GM06990 (cell line): Measurements from ENCODE around the gene NPBWR2.
A peak's percentile ranks its signal among the peaks of the same experiment; 100 is the strongest.

ENCODE experiments used
- DNase-seq: peaks from one replicate; pipeline ENCODE4 v3.0.0-alpha.2; 2011; ENCODE audit not compliant: insufficient read length; ENCODE audit errors: extremely low read depth
- H3K27me3 ChIP-seq: replicated peaks from 2 replicates; pipeline ENCODE4 v1.6.0; 2011; ENCODE audit warnings: low read length; ENCODE audit not compliant: control insufficient read depth, insufficient read depth
- H3K36me3 ChIP-seq: 2 replicates; pipeline ENCODE4 v1.5.1; 2011; ENCODE audit warnings: low read length; ENCODE audit not compliant: control insufficient read depth, insufficient read depth
- H3K4me3 ChIP-seq: replicated peaks from 2 replicates; pipeline ENCODE4 v1.5.1; 2011; ENCODE audit warnings: low read depth, mild to moderate bottlenecking, control low read depth, low read length
- TF ChIP-seq, protein P1 (sequence below): IDR thresholded peaks from 2 replicates; pipeline ENCODE4 v1.5.1; 2011; ENCODE audit warnings: low read length, control low read depth, mild to moderate bottlenecking, inconsistent platforms; ENCODE audit not compliant: insufficient read depth, poor library complexity, severe bottlenecking

NPBWR2 gene

DNA sequence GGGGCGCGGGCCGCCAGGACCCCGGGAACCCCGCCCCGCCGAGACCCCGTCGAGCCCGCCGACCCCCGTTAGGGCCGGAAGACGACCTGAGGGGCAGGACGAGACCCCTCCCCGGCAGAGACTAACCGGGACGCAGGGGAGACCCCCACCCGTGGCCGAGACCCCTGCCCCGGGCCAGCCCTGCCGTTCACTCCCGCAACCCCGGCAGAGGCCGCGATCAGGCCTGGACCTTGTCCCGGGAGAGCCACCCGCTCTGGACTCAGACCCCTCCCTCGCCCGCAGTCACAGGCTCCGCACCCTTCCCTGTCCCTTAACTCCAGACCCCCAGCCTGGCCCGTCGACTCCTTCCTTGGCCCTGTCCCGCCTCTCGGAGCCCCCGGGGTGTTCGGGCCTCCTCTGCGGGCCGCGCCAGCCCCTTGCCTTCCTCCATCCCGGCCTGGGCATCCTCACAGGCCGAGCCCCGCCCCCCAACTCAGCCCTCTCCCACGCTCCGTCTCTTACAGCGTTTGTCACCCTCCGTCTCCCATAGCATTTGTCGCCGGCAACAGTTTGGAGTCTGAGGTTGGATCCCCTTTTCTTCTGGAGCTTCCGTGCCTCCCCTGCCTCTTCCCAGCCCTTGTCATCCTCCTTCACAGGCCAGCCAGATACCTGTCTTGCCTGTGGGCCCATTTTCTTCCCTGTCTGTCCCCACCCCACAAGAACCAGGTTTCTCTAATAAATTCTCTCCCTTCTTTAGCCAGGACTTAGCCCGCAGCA, 43.8 kb downstream of the NPBWR2 start:
- no peaks in the 10 kb centered on the region for H3K36me3 ChIP-seq
- DNase-seq, result no peak
- no peaks in the 10 kb centered on the region for H3K27me3 ChIP-seq
- TF ChIP-seq, protein P1, sequence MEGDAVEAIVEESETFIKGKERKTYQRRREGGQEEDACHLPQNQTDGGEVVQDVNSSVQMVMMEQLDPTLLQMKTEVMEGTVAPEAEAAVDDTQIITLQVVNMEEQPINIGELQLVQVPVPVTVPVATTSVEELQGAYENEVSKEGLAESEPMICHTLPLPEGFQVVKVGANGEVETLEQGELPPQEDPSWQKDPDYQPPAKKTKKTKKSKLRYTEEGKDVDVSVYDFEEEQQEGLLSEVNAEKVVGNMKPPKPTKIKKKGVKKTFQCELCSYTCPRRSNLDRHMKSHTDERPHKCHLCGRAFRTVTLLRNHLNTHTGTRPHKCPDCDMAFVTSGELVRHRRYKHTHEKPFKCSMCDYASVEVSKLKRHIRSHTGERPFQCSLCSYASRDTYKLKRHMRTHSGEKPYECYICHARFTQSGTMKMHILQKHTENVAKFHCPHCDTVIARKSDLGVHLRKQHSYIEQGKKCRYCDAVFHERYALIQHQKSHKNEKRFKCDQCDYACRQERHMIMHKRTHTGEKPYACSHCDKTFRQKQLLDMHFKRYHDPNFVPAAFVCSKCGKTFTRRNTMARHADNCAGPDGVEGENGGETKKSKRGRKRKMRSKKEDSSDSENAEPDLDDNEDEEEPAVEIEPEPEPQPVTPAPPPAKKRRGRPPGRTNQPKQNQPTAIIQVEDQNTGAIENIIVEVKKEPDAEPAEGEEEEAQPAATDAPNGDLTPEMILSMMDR, result no peak
- peak overlapping the region; percentile 79 for H3K4me3 ChIP-seq

DNA sequence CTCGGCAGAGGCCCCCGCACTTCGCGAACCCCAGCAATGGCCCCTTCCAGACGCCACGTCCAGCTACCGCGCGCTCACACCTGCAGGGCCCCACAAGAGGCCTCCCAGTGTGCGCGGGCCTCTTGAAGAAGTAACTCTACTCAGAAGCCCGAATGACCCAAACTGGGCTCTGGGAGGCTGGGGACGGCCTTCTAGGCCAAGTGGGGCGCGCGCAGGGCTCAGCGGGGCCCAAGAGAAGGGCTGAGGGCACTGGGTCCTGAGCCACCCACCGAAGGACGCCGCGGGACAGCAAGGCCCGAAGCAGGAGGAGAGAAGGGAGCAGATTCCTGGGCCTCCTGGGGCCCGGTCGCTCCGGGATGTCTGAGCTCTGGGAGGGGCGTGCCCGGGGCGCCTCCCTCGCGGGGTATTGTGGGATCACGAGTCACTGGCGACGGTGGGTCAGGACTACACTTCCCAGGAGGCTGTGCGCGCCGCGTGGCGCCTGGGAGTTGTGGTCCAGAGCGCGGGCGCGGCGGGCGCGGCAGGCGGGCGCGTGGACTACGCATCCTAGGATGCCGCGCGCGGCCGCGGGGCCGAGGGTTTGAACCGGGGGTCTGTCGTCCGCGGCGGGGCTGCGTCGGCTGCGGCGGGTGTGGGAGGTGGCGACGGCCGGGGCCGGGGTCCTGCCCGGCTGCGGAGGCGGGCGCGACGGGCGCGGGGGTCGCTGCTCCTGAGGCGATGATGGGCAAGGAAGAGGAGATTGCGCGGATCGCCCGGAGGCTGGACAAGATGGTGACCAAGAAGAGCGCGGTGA, 44.6 kb downstream of the NPBWR2 start, which contains the start of gene TCEA2:
Gene TCEA2, plus strand, starts transcription at position 603 of the 793 bp plus-strand sequence. Its CDS starts 115 bp downstream, at position 718.
- TF ChIP-seq, protein P1, result no peak
- peak within 1 kb of the TSS; percentile 79 for H3K4me3 ChIP-seq
- H3K27me3 ChIP-seq, result no peaks in the 10 kb centered on the region
- no peaks in the 10 kb centered on the region for H3K36me3 ChIP-seq
- DNase-seq, result peak; percentile 91

DNA sequence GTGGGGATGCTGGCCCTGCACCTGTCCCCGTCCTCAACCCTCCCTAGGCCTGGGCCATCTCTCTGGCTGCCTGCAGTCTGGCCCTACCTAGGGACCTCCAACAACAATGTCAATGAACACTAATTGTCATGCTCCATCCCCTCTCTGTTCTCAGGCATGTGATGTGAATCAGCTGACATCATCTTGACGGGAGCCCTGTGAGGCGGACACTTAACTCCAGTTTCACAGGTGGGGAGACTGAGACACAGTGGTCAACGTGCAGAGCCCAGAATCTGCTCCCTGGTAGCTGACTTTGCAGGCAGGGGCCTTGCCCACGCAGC, 45.1 kb downstream of the NPBWR2 start:
- peak overlapping the region; percentile 56; the same call in 1 of the 2 replicates for H3K4me3 ChIP-seq
- no peaks in the 10 kb centered on the region for H3K36me3 ChIP-seq
- no peak for DNase-seq
- TF ChIP-seq, protein P1, result no peak
- H3K27me3 ChIP-seq, result no peaks in the 10 kb centered on the region

DNA sequence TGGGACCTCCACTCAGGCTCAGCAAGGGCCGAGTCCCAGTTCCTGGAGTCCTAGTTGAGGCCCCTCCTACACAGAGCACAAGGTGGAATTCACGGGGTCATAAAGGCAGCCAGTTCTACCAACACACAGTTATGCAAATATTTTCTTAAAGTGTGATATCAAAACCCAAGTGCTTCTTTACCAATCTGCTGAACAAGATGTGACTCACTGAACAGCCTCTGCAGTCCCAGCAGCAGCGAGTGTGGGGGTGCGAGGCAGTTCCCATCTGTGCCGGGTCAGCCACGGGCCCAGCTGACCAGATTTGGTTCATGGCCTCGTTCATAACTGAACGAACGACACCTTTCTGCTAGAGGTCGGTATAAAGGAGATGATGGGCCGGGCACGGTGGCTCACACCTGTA, 48.8 kb downstream of the NPBWR2 start:
- Histone ChIP-seq H3K36me3 (no peaks in the 10 kb centered on the region), H3K27me3 (no peaks in the 10 kb centered on the region), H3K4me3 (peak overlapping the region; percentile 47)
- DNase-seq, result no peak
- TF ChIP-seq, protein P1, result no peak

DNA sequence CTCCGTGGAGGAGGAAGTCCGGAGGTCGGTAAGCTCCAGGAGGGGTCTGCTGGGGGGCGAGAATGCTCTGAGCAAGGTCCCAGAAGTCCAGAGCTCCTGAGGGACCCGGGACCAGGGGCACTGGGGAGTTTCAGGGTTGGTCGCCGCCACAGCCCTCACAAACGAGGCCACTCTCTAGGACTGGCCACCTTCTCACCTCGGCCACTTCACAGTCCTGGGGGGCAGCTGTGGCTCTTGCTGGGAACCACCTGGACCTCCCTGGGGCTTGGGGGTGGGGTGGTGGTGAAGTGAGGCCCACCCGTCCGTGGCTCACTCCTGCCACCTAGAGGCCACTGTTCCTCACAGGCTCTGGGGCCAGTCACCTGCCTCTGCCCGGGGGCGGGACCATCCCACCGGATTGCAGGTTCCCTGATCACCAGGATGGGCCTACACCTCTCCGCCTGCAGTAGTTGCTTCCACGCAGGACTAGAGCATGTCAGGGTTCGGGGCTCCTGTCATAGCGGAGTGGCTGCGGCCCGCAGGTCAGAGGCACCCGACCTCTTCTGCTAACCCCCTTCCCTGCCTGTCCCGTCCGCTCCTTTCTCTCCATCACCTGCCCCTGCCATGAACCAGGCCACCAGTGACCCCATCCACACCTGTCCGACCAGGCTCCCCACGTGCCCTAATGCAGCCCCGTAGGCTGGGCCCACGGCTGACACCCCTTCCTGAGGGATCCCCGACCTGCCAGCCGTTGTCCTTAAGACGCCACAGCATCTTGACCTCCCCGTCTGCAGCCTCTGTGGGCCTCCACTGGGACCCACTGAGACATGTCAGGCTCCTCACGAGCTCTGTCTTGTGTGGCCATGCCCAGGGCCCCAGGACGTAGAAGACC, 49.5 kb downstream of the NPBWR2 start:
- DNase-seq, result peak; percentile 77
- TF ChIP-seq, protein P1, result peak; percentile 90
- Histone ChIP-seq H3K36me3 (no peaks in the 10 kb centered on the region), H3K4me3 (peak overlapping the region; percentile 47), H3K27me3 (no peaks in the 10 kb centered on the region)
